ENCODE results near the gene GALNT10.
A peak's percentile ranks its signal among the peaks of the same experiment; 100 is the strongest.

Gene GALNT10

DNA sequence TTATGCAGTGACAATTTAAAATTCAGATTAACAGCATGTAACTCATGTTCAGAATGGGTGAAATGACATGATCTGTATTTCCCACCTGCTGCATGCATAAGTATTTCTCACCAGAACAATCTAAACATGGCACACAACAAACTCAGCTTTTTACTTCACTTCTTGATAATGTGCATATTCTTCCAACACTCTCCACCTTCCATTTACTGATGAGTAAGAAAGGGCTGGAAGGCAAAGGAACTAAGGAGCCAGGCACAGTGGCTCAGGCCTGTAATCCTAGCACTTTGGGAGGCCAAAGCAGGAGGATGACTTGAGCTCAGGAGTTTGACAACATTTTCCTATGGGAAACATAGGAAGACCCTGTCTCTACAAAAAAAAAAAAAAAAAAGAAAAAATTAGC, 219.5 kb downstream of the GALNT10 start:
- DNase-seq, result no peak

DNA sequence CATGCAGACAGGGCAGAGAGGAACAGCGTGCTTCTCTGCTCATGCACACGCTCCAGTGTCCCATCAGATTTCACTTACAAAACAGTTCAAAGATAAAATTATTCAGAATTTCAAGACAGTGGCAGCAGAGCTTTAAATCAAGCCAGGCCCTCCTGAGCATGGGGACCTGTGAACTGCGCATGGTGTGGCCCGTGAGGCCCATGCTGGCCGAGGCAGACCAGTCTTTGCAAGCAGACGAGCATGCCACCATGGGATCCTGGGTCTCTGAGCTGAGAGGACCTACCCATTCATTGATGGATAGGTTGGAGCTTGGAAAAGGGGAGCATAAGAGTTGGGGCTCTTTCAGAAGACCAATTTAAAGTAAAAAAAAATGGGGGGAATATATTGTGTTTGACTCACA, 220.3 kb downstream of the GALNT10 start:
- no peak for DNase-seq

DNA sequence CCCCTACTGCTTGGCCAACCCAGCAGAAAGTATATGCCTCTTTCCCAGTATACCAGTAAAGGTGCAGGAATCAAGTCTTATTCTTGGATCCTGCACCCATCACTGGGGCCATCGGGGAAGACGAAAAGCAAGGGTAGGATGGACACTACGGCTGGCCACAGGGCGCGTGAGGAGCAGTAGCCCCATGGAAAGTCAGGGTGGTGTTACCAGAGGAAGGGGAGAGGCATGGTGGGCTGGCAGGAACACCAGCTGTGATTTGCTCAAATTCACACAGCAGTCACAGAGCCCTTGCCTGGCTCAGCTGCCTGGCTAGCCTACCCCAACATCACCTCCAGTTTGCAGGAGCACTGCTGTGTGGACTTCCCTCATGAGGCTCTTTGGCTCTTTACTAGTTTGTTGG, 220.8 kb downstream of the GALNT10 start:
- no peak for DNase-seq

DNA sequence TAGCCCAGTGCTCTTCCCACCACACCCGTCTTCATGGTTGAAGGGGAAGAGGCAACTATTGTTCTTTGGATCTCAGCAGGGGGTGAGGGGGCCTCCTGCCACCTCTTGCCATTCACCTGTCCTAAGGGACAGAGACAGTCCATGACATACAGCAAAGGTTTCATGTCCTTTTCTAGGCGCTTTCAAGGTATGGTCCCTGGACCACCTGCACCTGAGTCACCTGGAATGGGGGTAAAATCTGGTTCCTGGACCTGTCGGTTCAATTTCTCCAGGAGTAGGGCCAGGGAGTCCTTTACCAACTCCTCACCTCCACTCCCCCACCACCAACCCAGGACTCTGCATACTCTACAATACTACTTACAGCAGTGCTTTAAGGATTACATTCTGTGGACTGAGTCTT, 221.8 kb downstream of the GALNT10 start:
- DNase-seq, result no peak

DNA sequence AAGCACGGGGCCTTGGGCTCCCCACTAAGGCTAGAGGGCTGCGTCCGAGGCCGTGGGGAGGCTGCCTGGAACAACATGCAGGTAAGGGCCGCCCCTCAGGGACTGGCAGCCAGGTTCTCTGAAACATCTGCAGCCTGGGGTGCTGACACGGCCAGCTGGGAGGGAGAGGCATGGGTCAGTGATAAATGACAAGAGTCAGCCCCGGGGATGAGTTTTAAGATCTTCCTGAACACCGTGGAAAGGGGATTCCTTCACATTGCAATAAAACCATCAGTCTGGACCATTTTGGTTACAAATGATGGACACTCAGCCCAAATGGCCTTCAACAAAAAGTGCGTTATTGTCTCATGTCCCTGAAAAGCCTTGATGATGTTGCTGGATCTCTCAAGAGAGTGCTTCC, 222.4 kb downstream of the GALNT10 start:
- DNase-seq, result no peak

DNA sequence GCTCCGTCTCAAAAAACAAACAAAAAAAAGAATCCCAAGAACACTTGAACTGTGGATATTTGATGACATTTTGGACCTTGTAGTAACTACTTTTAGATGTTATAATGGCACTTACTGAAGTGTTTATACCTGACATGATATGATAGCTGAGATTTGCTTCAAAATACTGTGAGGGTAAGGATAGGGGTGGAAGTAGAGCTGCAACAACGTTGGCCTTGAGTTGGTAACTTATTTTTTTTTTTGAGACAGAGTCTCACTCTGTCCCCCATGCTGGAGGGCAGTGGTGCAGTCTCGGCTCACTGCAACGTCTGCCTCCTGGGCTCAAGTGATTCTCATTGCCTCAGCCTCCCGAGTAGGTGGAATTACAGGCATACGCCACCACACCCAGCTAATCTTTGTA, 224.6 kb downstream of the GALNT10 start:
- no peak for DNase-seq

DNA sequence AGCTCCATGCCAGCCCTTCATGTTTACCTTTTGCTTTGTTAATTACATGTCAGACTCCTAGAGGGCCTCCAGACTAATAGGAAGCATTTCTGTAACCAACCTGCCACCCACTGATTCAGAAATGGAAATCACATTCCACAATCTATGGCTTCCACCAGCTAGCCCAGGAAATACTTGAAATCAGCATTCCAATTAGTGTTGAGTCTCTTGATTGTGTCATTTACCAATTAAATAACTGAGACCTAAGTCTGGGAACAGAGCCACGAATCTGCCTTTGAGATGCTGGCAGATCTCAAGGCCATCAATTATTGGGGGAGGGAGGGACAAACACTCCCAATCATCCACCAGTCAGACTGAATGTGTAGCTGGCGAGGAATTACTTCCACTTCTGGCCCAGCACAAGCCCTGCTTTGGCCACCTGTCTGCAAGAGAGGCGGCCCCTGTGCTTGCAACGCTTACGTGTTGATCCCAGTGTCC, 227.8 kb downstream of the GALNT10 start:
- peak; percentile 54 for DNase-seq

DNA sequence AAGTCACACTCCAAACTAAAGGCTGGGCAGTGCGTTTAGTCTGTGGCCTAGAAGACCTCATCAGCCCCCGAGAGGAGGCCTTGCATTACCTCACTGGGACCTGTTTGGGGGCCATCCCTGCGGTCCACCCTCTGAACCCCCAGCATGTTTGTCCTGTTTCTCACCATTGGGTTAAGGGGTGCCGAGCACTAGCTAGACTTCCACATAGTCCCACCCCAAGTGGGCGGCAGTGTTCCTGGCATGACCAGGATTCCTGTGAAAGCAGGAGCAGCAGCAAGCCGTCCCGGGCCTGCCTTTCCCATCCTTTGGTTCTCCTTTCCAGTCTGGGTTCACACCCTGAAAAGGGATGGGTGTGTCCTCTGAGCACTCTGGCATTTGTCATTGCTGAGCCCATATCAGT, 228.7 kb downstream of the GALNT10 start:
- DNase-seq, result no peak

DNA sequence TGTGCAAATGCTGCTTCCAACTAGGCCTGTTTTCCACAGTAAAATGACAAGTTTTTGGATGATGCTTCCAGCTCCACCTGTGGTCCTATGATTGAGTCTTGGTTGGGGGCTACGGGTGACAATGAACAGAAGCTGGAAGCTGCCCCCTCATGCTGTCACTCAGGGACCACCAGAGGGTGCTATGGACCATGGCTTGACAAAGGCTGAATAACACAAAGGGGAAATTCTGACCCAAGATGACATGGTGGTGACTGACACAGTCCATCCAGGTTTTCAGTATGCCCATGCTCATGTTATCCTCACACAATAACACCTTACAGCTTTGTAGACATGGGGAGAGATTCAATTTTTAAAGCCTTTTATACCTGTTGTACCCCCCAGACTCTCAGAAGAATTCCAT, 231.3 kb downstream of the GALNT10 start:
- DNase-seq, result no peak

DNA sequence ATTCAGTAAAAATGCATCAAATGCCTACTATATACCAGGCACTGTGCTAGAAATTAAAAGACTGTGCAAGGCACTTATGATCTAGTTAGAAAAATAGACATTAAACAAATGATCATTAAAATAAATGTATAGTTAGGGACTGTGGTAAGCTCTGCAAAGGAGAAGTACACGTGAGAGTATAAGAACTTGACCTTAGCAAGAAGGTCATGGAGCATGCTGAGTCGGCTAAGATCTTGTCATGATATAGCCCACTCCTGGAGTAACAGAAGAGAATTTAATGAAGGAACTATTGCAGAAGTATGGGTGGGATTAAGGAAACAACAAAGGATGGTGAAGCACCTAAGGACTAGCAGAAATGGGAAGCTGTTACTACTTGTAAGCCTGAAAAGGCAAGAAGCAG, 231.8 kb downstream of the GALNT10 start:
- DNase-seq, result no peak

DNA sequence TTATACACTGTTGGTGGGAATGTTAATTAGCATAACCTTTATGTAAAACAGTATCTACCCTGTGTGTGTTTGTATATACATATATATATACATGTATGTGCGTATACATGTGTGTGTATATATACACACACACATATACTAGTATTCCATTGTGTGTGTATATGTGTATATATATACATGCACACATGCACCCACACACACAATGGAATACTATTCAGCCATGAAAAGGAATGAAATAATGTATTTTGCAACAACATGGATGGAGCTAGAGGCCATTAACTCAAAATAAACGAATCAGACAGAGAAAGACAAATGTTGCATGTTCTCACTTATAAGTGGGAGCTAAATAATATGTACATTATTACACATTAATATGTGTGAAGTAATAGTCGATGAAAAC, 237.7 kb downstream of the GALNT10 start:
- no peak for DNase-seq

DNA sequence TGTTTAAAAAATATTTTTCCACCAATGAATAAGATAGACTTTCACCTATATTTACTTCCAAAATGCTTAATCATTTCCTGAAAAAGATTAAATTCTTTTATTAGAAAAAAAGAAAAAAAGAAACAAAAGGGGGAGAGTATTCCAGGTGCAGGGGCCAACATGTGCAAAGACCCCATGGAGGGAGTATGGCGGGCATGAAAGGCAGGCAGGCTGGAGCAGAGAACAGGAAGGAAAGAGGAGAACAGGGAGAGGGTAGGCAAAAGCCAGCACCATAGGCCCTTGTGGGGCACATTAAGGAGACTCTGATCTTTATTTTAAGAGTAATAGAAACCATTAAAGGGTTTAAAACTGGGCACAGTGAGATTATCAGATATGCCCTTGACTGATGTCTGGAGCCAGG, 238.8 kb downstream of the GALNT10 start:
- no peak for DNase-seq

DNA sequence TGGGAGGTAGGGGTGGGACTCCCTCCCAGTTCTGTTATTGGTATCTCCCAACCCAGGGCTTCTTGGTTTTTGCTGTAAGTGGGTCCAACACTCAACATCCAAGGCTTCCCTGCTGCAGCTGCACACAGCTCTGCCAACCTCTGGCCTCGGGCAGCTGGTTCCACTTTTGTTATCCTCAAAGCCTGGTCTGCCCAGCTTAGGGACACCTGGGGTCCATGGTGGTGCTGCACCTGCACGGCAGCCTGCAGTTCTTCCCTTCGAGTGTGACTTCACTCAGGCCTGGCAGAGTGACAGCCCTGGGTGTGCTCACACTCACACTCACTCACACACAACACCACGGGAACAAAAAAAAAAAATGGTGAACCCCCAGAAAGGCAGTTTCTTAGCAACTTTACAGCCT, 239.9 kb downstream of the GALNT10 start:
- DNase-seq, result no peak

DNA sequence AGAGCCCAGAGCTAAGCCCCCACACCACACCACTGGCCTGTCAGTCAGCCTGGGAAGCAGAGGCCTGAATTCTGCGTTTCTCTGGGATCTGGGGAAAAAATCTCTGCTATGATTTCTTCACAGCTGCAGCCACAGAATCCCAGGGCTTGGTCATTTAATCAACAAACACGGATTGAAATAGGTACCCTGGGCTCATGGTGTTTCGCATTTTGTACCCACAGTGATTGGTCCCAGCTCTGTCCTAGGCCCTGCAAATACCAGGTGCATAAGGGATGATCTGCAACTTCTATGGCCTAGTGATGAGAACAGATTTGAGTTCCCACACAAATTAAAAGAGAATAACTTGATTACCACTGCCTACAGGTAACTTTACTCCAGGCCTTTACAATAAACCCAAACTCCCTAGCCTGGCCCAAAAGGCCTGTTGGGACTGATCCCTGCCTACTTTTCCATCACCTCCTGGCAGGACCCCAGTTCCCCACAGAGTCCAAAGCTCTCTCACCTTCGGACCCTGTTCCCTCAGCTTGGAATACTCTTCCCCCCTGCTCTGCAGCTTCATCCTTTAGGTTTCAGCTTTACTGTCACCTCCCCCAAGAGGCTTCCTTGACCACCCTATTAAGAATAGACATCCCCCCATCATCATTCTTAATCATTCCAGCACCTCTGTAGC, 240.6 kb downstream of the GALNT10 start:
- no peak for DNase-seq

DNA sequence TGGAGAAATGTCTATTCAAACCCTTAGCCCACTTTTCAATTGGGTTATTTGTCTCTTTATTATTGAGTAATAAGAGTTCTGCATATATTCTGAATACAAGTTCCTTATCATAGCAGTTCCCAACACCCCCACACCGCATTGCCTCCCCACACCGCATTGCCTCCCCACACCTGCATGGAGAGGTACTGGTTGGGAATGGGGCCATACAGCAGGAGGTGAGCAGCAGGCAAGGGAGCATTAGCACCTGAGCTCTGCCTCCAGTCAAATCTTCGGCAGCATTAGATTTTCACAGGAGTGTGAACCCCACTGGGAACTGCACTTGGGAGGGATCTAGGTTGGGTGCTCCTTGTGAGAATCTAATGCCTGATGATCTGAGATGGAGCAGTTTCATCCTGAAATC, 244.7 kb downstream of the GALNT10 start:
- DNase-seq, result no peak

DNA sequence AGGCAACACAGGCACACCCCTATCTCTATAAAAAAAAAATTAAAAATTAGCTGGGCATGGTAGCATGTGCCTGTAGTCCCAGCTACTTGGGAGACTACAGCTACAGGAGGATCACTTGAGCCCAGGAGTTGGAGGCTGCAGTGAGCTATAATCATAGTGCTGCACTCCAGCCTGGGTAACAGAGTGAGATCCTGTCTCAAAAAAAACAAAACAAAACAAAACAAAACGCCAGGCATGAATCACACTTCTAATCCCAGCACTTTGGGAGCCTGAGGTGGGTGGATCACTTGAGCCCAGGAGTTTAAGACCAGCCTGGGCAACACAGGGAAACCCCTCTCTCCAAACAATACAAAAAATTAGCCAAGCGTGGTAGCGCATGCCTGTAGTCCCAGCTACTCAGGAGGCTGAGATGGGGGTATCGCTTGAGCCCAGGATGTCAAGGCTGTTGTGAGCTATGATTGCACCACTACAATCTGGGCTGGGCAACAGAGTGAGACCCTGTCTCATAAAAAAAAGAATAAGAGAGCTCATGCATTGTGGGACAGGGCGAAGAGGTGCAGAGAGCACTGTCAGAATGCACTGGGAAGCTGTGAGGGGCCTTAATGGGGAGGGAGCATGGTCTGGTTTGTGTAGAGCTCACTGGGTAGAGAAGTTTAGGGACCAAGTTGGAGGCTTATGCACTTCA, 246.9 kb downstream of the GALNT10 start:
- DNase-seq, result no peak

DNA sequence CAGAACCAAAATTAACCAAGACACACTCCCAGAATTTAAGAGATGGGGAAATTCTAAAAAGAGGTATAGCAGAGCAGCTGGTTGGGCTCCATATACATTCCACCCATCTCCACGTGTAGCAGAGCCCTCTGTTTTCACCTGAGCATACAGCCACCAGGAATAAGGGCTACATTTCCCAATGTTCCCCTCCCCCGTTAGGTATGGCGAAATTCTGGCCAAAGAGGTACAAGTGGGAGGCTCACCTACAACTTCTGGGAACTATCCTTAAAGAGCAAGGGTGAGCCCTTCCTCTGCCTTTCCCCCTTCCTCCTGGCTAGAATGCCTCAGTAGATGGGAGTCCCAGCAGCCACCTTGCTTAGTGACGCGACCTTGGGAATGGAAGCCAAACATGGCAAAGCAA, 250.0 kb downstream of the GALNT10 start:
- no peak for DNase-seq

DNA sequence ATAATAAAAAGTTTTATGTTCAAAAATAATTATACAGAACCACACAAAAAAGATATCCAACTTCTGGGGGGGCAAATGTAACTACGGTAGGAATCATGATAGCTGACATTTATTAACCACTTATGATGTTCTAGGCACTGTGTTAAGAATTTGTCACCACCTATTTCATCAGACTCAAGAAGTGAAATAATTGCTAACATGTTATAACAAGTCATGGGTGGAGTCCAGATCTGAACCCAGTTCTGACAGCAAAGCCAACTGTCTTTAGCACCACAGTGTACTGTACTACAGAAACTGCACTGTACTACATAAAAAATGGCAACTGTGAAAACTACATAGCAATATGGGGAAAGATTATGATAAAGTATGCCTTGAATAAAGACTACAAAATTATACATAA, 252.3 kb downstream of the GALNT10 start:
- no peak for DNase-seq

DNA sequence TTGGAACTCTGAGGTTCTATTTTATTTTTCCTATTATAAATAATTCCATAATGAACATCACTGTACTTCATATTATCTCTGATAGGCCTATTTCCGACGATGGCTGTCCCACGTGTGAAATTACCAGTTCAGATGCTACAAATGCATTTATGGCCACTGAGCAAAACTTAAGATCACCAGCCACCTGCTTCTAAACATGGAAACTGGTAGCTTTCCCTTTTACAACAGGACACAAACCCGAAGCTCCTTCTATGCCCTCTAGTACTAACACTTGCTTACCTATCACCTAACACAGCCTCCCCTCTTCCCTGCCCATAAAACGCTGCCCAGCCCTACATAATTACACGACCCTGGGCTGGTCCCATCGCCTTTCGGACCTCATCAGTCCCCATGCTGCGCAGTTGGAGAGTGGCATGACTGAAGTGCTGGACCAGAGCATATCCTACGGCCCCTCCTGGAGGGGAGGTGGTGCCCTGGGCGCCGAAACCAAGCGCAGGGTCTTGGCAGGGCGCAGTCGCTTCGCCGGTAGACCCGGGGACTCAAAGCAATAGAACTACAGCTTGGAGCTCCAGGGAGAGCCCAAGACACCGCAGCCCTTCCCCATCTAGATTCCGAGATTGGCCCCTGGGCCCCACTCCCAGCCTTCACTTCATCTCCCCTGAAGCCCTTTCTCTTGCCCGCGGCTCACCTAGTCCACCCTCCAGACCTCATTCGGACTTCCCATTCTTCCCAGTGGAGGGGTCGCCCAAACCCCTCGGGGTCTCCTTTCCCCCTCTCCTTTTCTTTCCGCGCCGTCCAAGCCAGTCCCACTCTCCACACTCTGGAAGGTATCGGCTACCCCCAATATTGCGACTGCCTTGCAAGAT, 254.3 kb downstream of the GALNT10 start:
- no peak for DNase-seq

DNA sequence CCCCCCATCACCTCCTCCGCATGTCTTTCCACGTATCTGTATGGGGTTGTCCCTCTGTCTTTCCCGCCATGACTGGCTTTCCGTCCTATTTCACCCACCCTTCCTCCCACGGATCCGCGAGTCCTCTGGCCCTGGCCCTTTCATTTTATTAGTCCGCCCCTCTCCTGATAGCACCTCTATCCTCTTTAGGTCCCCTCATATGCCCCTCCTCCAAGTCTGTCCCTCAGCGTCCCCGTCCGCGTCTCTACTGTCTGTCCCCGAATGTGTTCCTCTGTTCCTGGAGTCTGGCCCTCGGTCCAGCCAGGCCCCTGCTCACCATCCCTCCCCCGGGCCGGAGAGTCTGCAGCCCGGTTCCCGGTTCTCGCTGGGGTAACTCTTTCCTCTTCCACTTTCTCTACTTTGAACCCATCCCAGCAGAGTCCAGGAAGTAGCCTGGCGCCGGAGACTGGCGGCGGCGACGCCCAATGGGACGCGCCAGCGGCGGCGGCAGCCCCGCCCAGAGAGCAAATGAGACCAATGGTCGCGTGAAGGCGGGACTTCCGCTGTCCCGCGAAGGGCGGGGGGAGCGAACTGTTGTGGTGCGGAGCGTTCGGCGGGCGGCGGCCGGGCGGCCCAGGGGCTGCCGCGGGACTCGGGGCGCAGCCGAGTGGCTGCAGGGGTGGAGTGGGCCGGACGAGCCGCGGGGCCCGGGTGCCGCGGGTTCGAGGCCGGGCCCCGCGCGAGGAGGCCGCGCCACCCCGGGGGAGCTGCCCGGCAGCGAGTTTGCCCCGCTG, 255.1 kb downstream of the GALNT10 start, which contains the start of gene SAP30L:
TSS of gene SAP30L (plus strand) at position 576 of the 773 bp plus-strand sequence. CDS start 608 bp downstream, outside the sequence.
- peak; percentile 93 for DNase-seq

DNA sequence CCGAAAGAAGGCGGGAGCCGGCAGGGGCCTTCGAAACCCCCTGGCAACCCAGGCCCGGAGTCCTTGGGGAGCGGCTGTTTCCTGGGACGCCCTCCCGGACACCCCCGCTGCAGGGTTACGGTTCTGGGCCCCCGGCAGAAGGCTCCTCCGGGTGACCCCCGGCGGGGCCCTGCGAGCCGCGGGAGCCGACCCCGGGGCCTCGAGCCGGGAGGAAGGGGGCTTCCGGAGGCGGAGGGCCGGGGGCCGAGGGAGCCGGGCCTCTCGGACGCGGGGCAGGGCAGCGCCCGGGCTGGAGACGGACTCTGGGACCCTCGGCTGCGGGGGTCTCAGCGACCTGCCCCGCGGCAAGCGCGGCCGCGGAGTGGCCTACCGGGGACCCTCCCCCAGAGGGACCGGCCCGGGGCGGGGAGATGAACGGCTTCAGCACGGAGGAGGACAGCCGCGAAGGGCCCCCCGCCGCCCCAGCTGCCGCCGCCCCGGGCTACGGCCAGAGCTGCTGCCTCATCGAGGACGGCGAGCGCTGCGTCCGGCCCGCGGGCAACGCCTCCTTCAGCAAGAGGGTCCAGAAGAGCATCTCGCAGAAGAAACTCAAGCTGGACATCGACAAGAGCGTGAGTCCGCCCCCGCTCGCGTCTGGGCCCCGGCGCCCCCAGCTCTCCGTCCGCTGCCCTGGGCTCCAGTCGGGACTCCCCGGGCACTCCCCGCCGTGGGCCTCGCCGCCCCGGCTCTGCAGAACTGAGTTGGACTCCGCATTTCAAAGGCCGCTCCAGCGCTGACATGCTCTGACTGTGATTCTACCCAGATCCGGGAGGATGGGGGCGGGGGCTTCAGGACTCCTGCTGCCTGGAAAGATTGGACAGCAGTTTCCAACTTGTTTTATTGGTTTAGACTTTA, 255.9 kb downstream of the GALNT10 start:
- peak; percentile 60 for DNase-seq
